HG03139 (cell line): ENCODE results near the gene SI.
"Not testable (repeated sequence)": the region's sequence is repeated elsewhere in the genome, so short reads cannot be mapped to it uniquely, and the experiment has no call there.

ENCODE experiments used
- ATAC-seq: cut with Tn5 transposase; IDR thresholded peaks from one replicate; pipeline ENCODE4 v1.9.1; 2021; ENCODE audit not compliant: unreplicated experiment

The SI gene

GRCh38 chr3:165078293-165078692 lies at the start of gene SI:
Gene SI, minus strand, starts transcription at chr3:165078496. Its CDS starts 2,484 bp downstream, at chr3:165076012.
- ATAC-seq, result no peak

DNA sequence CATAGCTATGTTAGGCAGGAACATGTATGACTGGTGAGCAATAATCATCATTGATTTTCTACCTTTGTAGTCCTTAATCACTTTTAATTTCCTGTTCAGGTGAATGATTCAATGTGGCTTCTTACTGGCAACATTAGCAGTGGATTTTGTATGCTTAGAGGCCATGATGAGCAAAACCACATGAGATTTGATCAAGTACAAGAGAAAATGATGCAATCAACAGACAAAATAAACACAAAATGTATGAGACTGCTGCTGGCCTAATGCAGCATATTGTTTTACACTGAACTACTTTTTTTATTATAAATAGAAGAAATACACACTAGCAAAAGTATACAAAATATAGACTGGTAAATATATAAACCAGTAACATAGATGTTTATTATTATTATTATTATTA lies 47.5 kb upstream of the SI start:
- ATAC-seq, result no peak

DNA sequence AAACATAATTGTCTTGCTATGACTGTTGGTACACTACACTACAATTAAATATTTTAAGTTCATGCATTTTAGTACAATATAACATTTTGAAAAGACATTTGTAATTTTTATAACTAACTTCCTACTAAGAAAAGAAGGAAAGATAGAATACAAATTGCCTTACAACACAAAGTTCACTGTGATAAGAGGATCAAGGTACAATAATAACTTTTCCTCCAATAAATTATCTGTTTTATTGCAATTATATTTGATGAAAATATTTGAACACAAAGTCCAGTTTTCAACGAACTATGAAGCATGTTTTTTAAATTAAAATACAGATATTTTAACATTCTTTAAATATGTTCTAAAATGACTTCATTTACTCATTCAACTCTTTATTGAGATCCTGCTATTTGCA lies 33.1 kb upstream of the SI start:
- no peak for ATAC-seq

GRCh38 chr3:165103616-165104015 lies 25.3 kb upstream of the SI start:
- ATAC-seq, result no peak

GRCh38 chr3:165082650-165083049 lies 4.4 kb upstream of the SI start:
- ATAC-seq, result no peak

- ATAC-seq, result no peak
These were observed 2.9 kb upstream of the SI start for GRCh38 chr3:165081183-165081582.

GRCh38 chr3:165075695-165076094 lies 2.6 kb downstream of the SI start:
- ATAC-seq, result no peak

GRCh38 chr3:165070682-165071081 lies 7.6 kb downstream of the SI start:
- no peak for ATAC-seq

- no peak for ATAC-seq
These were observed 21.8 kb downstream of the SI start for GRCh38 chr3:165056510-165056909.

- ATAC-seq, result no peak
These were observed 38.1 kb downstream of the SI start for GRCh38 chr3:165040186-165040585.

GRCh38 chr3:165011557-165011956 lies 66.7 kb downstream of the SI start:
- no peak for ATAC-seq

DNA sequence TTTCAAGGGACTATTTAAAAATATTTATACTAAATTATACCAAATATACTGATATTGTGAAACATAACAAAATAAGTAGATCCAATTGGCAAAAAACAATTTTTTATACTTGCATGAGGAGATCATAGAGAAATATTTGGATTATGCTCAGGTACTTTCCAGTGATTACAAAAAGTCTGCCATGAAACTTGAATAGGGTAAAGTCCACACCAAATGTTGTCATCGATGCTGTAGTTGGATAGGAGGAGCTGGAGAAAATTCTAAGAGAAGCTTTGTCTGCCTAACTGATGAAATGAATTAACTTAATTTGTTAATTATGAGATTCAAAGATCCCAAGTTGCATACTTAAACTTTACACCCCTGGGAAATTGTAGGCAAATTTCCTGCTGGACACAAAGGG lies 93.3 kb downstream of the SI start:
- no peak for ATAC-seq

- no peak for ATAC-seq
These were observed 115.7 kb downstream of the SI start for GRCh38 chr3:164962610-164963009.

GRCh38 chr3:164952966-164953365 lies 125.3 kb downstream of the SI start:
- no peak for ATAC-seq

DNA sequence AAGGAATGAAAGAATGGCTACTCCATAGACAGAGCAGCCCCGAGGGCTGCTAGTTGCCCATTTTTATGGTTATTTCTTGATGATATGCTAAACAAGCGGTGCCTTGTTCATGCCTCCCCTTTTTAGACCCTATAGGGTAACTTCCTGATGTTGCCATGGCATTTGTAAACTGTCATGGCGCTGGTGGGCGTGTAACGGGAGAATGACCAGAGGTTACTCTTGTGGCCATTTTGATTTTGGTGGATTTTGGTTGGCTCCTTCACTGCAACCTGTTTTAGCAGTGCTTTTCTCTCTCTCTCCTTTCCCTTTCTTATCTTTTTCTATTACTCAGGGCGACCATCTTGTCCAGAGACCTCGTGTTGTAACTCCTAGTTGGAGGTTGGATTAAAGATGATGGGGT lies 126.9 kb downstream of the SI start:
- ATAC-seq, result not testable (repeated sequence)

DNA sequence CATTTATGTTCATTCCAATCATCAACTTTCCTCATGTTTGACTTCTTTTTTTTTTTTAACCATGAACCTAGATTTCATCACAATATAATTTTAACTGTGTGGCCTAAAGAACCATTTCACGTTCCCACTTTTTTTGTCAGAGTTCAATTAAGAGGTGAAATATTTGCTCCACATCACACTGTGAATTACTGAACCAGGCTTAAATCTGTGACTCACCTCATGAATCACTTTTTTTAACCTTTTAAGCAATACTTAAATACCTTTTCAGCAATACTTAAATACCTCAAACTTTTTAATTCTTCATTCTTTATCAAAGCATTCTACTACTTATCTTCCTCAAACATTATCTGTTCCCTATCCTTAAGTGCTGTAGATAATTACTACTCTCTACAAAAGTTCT lies 137.6 kb downstream of the SI start:
- no peak for ATAC-seq

DNA sequence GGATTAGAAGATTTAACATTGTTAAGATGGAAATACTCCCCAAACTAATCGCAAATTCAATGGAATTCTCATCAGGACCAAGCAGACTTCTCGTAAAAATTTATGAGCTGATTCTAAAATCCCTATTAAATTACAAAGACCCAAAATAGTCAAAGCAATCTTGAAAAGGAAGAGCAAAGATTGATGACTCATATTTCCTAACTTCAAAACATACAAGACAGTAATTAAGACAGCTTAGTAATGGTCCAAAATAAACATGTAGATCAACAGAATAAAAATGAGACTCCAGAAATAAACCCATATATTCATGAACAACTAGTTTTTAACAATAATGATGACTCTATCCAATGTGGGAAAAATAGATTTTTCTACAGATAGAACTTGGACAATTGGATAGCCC lies 148.7 kb downstream of the SI start:
- no peak for ATAC-seq
